Right cardiac atrium (tissue), 5 donors: Measurements from ENCODE around the gene RIF1. TPM values are rescaled to one million over a fixed set of nuclear protein-coding genes. Genes with fewer than 3 reads are reported as not detected.

ENCODE experiments used
- ATAC-seq, 2 donors: fragments of 200-7000 bp; cut with Tn5 transposase; one replicate each; pipeline versions ENCODE4 v1.8.0 to v1.9.1; 2020; ENCODE audit warnings: moderate library complexity in 2 of 2, mild to moderate bottlenecking in 1 of 2
- DNase-seq, 3 donors: peaks; one replicate each; pipeline ENCODE4 v3.0.0-alpha.2; 2020
- H3K27ac ChIP-seq: one replicate; pipeline ENCODE4 v1.5.1; 2013; ENCODE audit warnings: mild to moderate bottlenecking, low read length, control low read depth, moderate library complexity
- H3K27me3 ChIP-seq: one replicate; pipeline ENCODE4 v1.6.1; 2013; ENCODE audit not compliant: control insufficient read depth, insufficient read depth
- H3K4me1 ChIP-seq: one replicate; pipeline ENCODE4 v1.6.1; 2013; ENCODE audit warnings: low read length; ENCODE audit not compliant: control insufficient read depth, insufficient read depth
- H3K4me3 ChIP-seq: one replicate; pipeline ENCODE4 v1.5.1; 2013; ENCODE audit warnings: low read length, control low read depth
- H3K9me3 ChIP-seq: one replicate; pipeline ENCODE4 v1.6.1; 2013; ENCODE audit warnings: low read length; ENCODE audit not compliant: control insufficient read depth
- WGBS: extraction: QIAGEN DNeasy Blood & Tissue Kit; methylation state at CpG from one replicate; pipeline ENCODE4 v1.1.7; 2013; 5-methylcytosine and 5-hydroxymethylcytosine counted together
- intact Hi-C, 4 donors: fragments of 100-400 bp; cut with DNase I; formaldehyde crosslinking; loops; one replicate each; pipeline versions ENCODE4 v1.11.0 to v1.14.0; 2022 to 2023
- microRNA-seq, 2 donors: library from miRNA; unstranded; fragments of <30 nt; microRNA quantifications; one replicate each; pipeline ENCODE4 v1.2.0, GENCODE V29; 2020 to 2021
- polyA plus RNA-seq: library from polyadenylated mRNA; stranded (reverse); fragments of 200-250 nt; gene quantifications from one replicate; pipeline ENCODE4 v1.2.3, GENCODE V29; 2013
- total RNA-seq, 4 donors: library from RNA; stranded (reverse); fragmentation: NEBNext Ultra II Directional; extraction: Animal tissue kit (Norgen Biotek cat#: 25700); gene quantifications; one replicate each; pipeline ENCODE4 v1.2.1, GENCODE V29; 2021
- donor health status: healthy with polysubstance abuse.
- donor health status: DM: no; HTN: yes; CAD: no.
- donor health status: DM: no; HTN: no; CAD: no.
- donor health status: DM: no; HTN: yes; CAD: no; lungs with severe emphysema.
- donor health status: DM: yes; HTN: yes; CAD: no.

RIF1 gene
- total and polyA plus RNA-seq, 5 donors = 2.8 to 18.9 (median 17.7) TPM

- H3K27ac ChIP-seq = no peak overlapping the region
- DNase-seq = no peak
Measured at GRCh38 chr2:151520976-151521375, 111.3 kb downstream of the RIF1 start.

GRCh38 chr2:151522556-151522955 lies 112.9 kb downstream of the RIF1 start:
- Histone ChIP-seq H3K4me1 (no peaks in the 10 kb centered on the region), H3K4me3 (no peak overlapping the region), H3K9me3 (no peaks in the 10 kb centered on the region), H3K27me3 (no peaks in the 10 kb centered on the region), H3K27ac (no peak overlapping the region)
- DNase-seq (no peak), ATAC-seq (no peak)
- intact Hi-C loops = no loop called here
- WGBS = 96% methylated on average over 7 of the region's 7 CpGs

More at GRCh38 chr2:151520976-151521375, 111.3 kb downstream of the RIF1 start:
- Histone ChIP-seq H3K9me3 (no peaks in the 10 kb centered on the region), H3K4me1 (no peaks in the 10 kb centered on the region), H3K27me3 (no peaks in the 10 kb centered on the region), H3K4me3 (no peak overlapping the region)
- no peak for ATAC-seq
- intact Hi-C loops = no loop called here
- 83% methylated on average over 1 of the region's 1 CpG for WGBS

GRCh38 chr2:151523850-151524249 lies 114.1 kb downstream of the RIF1 start:
- Histone ChIP-seq H3K4me3 (no peak overlapping the region), H3K27me3 (no peaks in the 10 kb centered on the region), H3K4me1 (no peaks in the 10 kb centered on the region), H3K9me3 (no peaks in the 10 kb centered on the region), H3K27ac (no peak overlapping the region)
- ATAC-seq (no peak), DNase-seq (no peak)
- intact Hi-C loops = no loop called here
- WGBS = 88% methylated on average over 3 of the region's 3 CpGs

- Histone ChIP-seq H3K9me3 (no peaks in the 10 kb centered on the region), H3K4me3 (no peak overlapping the region), H3K27ac (no peak overlapping the region), H3K27me3 (no peaks in the 10 kb centered on the region), H3K4me1 (no peaks in the 10 kb centered on the region)
- ATAC-seq = no peak
- intact Hi-C loops = no loop called here
- DNase-seq = no peak
- WGBS = 79% methylated on average over 9 of the region's 9 CpGs
Measured at GRCh38 chr2:151525821-151526373, 116.2 kb downstream of the RIF1 start.

- H3K27me3 ChIP-seq = no peaks in the 10 kb centered on the region
- DNase-seq = no peak
- H3K4me1 ChIP-seq = no peaks in the 10 kb centered on the region
- no peak overlapping the region for H3K27ac ChIP-seq
- H3K4me3 ChIP-seq = no peak overlapping the region
- H3K9me3 ChIP-seq = no peaks in the 10 kb centered on the region
- ATAC-seq = no peak
- intact Hi-C loops = no loop called here
- 93% methylated on average over 6 of the region's 6 CpGs for WGBS
Measured at GRCh38 chr2:151526572-151527090, 116.9 kb downstream of the RIF1 start.

Small RNAs within 50 kb of the gene (microRNA-seq; reads per million reads assigned to microRNA genes)
- gene MIR4773-1 (0 reads per million in 2 donors), gene MIR4773-2 (0 reads per million in 2 donors)

Other genes starting within 250 kb of the RIF1 start
- 1 to 10 TPM; 2.2 to 4.0 (median 3.7) TPM for gene RBM43, start 148.0 kb upstream of the RIF1 start, total RNA-seq
- 2.2 TPM for gene RBM43, start 148.0 kb upstream of the RIF1 start, polyA plus RNA-seq
- 1 to 10 TPM; 3.4 to 4.7 (median 4.0) TPM for gene NMI, start 120.2 kb upstream of the RIF1 start, total RNA-seq
- 4.3 TPM for gene NMI, start 120.2 kb upstream of the RIF1 start, polyA plus RNA-seq
- gene TNFAIP6, start 52.3 kb upstream of the RIF1 start, total RNA-seq = 1 to 10 TPM in 3 of 4 donors, under 1 TPM in 1; 0.57 to 4.0 (median 2.3) TPM
- gene TNFAIP6, start 52.3 kb upstream of the RIF1 start, polyA plus RNA-seq = 3.1 TPM